Endothelial cell of umbilical vein (primary cell): ENCODE data around the gene TRERF1.

ENCODE experiments used
- CTCF ChIP-seq, 2 donors: IDR thresholded peaks; 1 replicate in 1 of 2; 2 replicates in 1 of 2; pipeline ENCODE4 v1.5.1; 2011; ENCODE audit warnings: low read length in 2 of 2, mild to moderate bottlenecking in 2 of 2, moderate library complexity in 2 of 2, control low read depth in 1 of 2, inconsistent platforms in 1 of 2, low read depth in 1 of 2; ENCODE audit not compliant: insufficient read depth in 1 of 2; ENCODE audit errors: extremely low read depth in 1 of 2
- EZH2 ChIP-seq: IDR thresholded peaks from 2 replicates; pipeline ENCODE4 v1.6.1; 2012; ENCODE audit warnings: borderline replicate concordance, low read depth, mild to moderate bottlenecking, moderate library complexity, low read length, inconsistent platforms; ENCODE audit not compliant: severe bottlenecking
- POLR2A ChIP-seq: IDR thresholded peaks from 2 replicates; pipeline ENCODE4 v1.6.1; 2012; ENCODE audit warnings: low read depth, mild to moderate bottlenecking, control low read depth, low read length
- POLR2AphosphoS5 ChIP-seq: IDR thresholded peaks from 2 replicates; pipeline ENCODE4 v1.6.1; 2012; ENCODE audit warnings: low read depth, mild to moderate bottlenecking, control low read depth, low read length, moderate library complexity; ENCODE audit not compliant: insufficient read depth

- TF ChIP-seq POLR2A (no peak), CTCF (IDR thresholded peaks at IDR 0.05; ENCODE audit: extremely low read depth in 1 of 2, insufficient read depth in 1 of 2, low read depth in 1 of 2, low read length in 2 of 2) (no peak), POLR2AphosphoS5 (no peak), EZH2 (no peak)
These were observed 87.5 kb downstream of the TRERF1 start for GRCh38 chr6:42363926-42364849.
